NCI-H128 (cell line): ENCODE measurements around the gene GCHFR.

Source experiments
- DNase-seq: peaks from one replicate; lab custom pipeline; 2025; ENCODE audit not compliant: unreplicated experiment; lab: John Stamatoyannopoulos, UW

The GCHFR gene

DNA sequence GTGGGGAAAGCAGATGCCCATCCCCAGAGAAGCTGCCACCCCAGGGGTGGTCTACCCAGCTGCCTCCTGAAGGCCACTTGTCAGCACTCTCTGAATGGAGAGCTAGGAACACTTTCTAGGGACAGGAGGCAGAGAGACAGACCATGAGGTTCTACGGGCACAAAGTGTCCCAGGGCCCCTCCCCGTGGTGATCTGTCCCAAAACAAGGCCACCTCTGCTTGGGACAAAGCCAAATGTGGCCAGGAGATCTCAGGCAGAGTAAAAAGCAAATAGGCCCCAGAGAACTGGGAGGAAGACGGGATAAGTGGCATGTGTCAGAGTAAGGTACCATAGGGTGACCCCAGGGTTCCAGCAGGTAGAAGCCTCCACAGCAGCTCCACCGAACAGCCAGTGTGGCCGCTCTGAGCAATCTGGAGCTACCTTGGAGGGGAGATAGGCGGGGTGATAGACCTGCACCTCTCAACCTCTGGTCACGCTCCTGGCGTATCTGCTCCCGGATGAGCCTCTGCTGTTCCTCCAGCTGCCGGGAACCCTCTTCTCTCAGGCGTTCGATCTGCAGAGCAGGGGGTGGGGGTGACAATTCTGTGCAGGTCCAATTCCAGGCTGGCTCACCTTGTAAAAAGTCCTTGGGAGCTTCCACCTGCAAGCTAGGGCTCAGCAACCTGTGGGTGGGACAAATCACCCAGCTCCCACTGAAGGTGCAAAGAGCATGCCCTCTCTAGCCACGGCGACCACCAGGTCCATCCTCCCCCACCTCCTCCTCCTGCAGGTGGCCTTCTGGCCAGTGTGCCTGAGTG, 12.1 kb downstream of the GCHFR start:
- DNase-seq, result no peak

DNA sequence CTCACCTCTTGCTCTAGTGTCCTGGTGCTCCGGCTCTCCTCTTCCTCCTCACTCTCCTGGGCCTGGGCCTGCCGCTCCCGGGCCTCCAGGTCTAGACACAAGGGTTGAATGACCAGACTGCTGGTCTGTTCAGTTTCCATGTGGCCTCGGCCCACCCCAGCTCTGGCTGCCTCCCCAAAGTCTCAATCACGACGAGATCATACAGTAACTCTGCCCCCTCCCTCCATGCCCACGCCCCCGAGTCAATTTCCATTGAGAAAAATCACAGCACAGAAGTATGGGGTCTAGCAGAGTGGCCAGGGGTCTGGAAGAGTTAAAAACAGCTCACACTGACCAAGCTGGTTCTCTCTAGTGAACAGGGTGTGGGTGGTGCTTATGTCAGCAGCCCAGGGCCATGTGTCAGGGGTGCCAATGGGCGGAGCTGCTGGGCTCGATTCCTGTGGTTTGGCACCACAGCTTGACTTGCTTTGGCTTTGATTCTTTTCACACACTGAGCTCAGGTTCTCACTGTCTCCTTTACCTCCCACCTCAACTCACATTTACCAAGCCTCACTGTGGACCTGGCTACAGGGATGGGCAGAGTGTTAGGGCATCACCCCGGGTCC, 12.8 kb downstream of the GCHFR start:
- no peak for DNase-seq

- no peak for DNase-seq
These were observed 18.9 kb downstream of the GCHFR start for GRCh38 chr15:40782609-40783227.

DNA sequence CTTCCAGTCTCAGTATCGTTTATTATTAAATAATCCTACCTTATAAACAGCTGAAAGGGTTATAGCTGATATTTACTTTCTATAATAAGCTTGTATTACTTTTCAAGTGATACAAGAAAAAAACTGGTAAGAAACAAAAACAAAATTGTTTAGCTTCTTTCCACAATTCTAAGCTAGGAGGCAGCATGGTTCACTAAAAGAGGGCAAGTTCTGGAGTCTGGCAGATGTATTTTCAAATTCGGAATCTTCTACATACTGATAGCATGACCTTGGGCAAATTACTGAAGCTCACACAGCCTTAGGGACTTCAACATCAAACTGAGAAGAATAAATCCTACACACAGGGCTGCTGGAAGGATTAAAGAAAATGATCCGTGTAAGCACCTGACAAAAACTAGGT, 21.3 kb downstream of the GCHFR start:
- no peak for DNase-seq

- no peak for DNase-seq
These were observed 21.9 kb downstream of the GCHFR start for GRCh38 chr15:40785814-40786213.

- DNase-seq, result peak; percentile 53
These were observed 23.5 kb downstream of the GCHFR start for GRCh38 chr15:40787344-40787841.

DNA sequence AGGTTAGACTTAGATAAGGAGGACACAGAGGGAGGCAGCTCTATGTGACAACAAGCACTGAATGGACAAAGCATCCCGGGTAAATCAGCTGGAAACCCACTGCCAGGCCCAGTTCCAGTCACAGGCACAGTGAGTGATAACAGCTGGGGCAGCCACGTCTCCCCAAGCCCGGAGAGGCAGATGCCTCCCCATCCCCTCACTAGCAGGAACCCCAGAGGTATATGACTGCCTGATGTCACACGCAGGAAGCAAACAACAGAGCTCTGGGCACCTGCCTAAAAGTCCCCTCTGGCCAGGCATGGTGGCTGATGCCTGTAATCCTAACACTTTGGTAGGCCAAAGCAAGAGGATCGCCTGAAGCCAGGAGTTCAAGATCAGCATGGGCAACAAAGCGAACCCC, 24.1 kb downstream of the GCHFR start:
- DNase-seq, result no peak

- no peak for DNase-seq
These were observed 25.3 kb downstream of the GCHFR start for GRCh38 chr15:40789119-40789518.

DNA sequence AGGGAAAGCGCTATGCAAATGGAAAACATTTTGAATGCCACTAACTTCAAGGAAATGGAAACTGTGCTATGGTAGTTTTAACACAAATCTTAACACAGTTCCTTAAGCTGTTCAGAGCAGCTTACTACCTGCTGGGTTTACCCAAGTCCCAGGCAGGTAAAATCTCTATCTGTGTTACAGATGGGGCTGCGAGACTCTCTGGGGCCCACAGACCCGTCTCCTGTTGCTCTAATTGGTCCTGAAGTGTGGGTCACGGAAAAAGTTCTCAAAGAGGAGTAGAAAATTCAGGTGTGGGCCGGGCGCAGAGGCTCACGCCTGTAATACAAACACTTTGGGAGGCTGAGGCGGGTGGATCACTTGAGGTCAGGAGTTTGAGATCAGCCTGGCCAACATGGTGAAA, 26.1 kb downstream of the GCHFR start:
- DNase-seq, result no peak

DNA sequence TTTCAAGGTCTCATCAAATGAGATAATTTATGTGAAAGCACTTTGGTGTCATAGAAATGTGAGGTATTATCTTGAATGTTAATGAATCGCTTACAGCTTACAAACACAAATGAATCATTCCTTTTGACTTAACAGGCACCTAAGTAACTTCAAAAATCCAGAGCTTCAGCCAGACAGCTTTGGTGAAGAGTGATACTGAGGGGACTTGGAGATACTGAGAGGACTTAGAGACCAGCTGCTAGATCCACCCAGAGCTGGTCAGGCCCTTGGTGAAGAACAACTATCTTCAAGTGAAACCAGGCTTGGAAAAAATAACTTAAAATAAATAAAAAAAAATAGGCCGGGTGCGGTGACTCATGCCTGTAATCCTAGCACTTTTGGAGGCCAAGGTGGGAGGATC, 26.9 kb downstream of the GCHFR start:
- DNase-seq, result no peak

GRCh38 chr15:40792394-40792793, 28.5 kb downstream of the GCHFR start:
- DNase-seq, result no peak

DNA sequence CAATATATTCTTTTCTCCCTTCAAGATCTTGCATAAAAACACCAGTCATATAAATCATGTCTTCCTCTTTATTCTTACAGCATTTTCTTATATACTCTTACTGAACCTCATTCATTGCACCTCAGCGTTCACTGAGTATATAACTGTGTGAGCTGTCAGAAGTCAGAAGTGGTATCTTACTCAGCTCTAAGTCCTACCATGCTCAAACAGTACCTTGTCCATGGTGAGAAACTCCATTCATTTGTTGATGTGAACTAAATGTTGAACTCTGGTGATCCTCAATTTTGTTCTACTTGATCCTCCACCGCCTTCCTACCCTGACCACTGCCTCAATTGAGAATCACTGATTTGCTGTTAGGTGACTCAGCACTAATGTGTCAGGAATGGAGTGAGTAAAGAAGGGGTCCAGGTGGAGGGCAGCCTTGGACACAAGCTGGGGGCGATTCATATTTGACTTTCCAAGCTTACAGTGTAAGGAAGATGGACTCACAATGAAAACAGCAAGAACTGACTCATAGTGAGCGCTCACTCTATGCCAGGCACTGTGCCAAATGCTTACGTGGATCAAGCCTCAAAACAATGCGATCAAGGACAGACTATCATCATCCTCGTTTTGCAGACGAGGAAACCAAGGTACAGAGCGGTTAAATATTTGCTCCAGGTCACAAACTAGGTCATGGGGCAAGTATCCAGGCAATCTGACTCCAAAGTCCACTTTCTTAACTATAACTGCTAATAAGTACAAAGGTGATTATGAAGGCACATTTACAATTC, 29.5 kb downstream of the GCHFR start:
- no peak for DNase-seq

DNA sequence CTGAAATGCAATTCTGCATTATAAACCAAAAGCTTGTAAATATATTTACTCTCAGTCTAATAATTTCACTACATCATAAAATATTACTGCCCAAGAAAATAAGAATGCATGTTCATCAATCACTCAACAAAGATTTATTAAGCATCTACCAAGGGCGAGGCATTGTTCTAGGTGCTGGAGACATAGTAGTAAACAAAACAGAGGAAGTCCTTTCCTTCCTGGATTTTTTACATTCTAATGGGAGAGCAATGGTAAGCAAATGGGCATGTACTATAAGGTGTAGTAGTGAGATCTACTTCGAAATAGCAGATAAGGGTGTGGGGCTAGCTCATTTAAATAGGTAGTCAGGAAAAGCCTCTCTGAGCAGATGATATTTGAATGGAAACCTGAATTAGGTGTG, 32.2 kb downstream of the GCHFR start:
- no peak for DNase-seq

GRCh38 chr15:40796512-40796911, 32.6 kb downstream of the GCHFR start:
- no peak for DNase-seq

DNA sequence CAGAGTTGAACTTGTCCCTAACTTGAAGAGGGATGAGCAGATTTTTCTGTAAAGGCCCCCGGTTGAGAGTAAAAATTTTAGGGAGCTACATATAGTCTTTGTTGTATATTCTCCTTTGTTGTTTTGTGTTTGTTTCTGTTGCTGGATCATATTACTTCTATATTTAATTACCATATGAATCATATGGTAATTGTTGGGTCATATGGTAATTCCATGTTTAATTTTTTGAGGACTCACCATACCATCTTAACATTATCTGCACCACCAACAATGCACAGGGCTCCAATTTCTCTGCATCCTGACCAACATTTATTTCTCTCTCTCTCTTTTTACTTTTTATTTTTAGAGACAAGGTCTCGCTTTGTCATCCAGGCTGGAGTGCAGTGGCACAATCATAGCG, 35.7 kb downstream of the GCHFR start:
- no peak for DNase-seq

- no peak for DNase-seq
These were observed 39.2 kb downstream of the GCHFR start for GRCh38 chr15:40803076-40803475.

DNA sequence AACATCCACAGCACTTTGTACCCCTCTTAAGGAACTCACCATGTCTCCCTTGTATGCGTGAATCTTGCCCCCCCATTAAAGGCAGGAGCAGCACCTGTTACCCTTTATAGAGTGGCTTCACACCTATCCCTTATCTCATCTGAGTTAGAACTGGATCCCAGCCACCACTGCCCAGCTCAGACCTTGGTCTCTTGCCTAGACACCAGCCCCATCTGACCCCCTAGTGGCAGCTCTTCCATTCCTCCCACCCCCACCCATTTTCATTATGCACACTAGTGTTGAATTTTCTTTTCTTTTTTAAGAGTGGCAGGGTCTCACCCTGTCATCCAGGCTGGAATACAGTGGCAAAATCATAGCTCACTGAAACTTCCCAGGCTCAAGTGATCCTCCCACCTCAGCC, 39.8 kb downstream of the GCHFR start:
- DNase-seq, result no peak

- no peak for DNase-seq
These were observed 42.8 kb downstream of the GCHFR start for GRCh38 chr15:40806672-40807027.

DNA sequence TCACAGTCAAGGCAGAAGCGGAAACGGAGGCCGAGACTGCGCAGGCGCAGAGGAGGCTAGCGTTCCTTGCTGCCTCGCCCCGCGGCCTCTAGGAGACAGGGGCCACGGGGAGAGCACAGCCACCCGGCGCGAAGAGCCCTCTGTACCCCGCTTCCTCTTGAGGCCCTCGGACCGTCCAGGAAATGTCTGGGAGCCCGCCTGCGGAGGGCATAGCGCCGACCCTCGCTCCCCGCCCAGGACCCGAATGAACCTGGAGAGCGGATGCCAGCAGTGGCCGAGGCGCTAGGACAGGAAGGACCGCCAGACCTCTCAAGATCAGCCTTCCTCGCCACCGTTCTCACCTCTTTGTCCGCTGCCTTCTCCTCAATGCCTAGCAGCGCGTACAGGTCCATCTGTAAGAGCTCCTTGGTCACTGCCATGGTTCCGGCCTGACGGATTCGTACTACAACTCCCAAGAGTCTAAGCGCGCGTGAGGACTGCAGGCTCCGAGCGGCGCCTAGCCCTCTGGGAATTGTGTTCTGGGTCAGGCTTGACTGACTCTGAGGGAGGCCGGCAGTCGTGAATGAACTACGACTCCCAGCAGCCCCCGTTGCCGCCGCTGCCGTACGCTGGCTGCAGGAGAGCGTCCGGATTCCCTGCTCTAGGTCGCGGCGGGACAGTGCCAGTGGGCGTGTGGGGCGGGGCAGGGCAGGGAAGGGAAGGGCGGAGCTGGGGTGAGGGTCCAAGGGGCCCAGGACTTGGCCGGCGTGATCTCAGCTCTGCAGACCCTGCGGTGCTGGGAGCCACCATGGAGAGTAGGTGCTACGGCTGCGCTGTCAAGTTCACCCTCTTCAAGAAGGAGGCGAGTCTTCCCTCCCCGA, 43.4 kb downstream of the GCHFR start, which contains the start of the genes DNAJC17 and ZFYVE19:
Gene DNAJC17 (minus strand): TSS at position 446 of the 860 bp plus-strand sequence. CDS start 27 bp downstream, at position 419.
Gene ZFYVE19 (plus strand): TSS at position 62 of the 860 bp plus-strand sequence. CDS start 501 bp downstream, at position 563.
- DNase-seq, result peak; percentile 94

- no peak for DNase-seq
These were observed 44.1 kb downstream of the GCHFR start for GRCh38 chr15:40807888-40808461.
